SIG-M5 treated with dmso at 0.1 percent for 504 hours (cell line): ENCODE data around the gene TCF7L1.
"Not testable (repeated sequence)": the region's sequence is repeated elsewhere in the genome, so short reads cannot be mapped to it uniquely, and the experiment has no call there.

Source experiments
- DNase-seq: peaks from one replicate; lab custom pipeline; 2025; ENCODE audit not compliant: unreplicated experiment; lab: John Stamatoyannopoulos, UW

Gene TCF7L1

DNA sequence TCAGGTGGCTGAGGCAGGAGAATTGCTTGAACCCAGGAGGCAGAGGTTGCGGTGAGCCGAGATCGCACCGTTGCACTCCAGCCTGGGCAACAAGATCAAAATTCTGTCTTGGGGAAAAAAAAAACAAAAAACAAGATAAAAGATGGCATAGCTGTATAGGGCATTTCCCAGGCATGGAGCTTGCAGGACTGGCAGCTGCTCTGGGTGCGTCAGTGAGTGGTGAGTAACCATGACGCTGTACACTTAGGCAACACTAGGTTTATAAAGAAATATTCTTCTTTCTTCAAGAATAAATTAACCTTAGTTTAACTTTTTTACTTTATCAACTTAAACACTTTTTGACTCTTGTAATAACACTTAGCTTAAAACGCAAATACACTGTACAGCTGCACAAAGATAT lies 179.2 kb downstream of the TCF7L1 start:
- no peak for DNase-seq

DNA sequence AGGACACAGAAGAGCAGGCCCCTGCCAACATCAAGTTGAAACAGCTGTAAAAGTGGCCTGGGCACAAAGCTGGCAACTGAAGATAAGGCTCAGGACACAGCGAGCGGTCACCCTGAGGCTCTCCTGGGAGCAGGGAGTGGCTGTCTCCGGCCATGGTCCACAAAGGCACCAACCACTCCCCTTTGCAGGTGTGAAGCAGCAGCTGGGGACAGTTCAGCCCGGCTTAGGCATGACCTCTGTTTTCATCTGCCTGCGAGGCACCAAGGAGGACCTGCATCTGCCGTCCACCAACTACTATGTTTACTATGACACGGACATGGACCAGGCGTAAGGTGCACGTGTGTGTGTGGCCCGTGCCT lies 181.7 kb downstream of the TCF7L1 start:
- no peak for DNase-seq

DNA sequence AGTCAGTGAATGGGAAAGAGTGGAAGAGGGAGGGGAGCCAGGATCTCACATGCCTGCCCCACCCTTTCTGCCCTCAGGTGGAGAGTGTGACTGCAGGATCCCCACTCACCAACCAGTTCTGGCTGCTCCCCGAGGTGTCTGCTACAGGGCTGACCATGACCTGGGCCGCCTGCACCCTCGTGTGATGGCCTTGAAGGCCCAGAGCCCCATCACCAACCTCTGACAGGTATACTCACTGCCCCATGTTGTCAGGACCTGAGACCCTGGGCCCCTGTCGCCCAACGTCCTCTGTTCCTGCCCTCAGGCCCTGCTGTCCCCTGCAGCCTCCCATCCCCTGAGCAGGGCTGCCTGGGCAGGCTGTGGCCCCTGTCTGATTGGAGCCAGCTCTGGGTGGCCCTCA lies 182.7 kb downstream of the TCF7L1 start:
- DNase-seq: not testable (repeated sequence)

DNA sequence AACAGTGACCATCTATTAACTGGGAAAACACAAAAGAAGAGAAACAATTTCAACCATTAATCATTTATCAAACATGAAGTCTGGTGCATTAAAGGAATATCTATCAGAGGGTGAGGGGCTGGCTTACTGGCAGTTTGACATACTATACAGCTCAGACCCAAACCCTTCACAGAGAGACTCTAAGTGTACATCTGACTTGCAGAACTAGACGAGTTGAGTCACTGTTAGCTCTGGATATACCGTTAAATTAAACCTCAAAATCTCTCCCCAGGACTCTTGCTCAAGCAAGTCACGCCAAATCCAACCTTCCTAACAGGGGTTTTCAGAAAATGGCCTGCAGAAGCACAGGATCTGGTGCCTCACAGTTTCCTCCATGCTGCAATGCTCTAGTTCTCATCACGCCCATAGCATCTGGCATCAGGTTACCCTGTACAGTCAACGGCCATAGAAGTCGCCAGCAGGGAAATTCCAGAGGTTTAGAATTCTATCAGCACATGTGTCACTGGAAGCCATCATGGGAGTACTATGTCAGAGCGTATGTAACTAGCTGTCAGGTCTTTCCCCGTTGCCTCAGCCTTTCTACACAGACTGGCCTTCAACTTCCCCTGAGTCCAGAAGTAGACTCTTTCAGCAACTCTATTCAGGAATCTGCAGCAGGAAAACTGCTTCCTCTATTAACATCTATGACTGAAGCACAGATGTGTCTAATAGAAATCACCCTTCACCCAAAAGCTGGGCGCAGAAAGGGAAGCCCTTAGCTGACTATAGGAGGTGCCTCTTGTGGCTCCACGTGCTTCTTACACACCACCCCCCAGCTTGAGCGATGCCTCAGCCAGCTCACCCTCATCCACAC lies 185.3 kb downstream of the TCF7L1 start:
- peak; percentile 41 for DNase-seq

DNA sequence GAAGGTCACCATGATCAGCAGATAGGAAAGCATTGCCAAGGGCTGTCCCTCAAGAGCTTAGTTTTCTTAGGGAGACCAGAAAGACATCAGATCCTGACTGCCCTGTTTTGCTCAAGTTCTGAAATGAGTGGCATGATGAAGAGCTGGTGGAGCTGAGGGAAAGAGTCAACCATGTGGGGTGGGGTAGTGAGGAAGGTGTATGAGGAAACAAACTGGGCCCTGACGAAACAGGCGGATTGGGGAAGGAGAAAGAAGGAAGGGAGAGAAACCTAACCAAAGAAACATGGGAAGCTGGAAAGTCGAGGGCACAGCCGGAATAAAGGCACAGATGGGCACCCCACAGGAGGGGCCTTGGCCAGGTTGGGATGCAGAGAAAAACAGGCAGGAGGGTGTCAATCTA lies 186.6 kb downstream of the TCF7L1 start:
- DNase-seq: no peak

DNA sequence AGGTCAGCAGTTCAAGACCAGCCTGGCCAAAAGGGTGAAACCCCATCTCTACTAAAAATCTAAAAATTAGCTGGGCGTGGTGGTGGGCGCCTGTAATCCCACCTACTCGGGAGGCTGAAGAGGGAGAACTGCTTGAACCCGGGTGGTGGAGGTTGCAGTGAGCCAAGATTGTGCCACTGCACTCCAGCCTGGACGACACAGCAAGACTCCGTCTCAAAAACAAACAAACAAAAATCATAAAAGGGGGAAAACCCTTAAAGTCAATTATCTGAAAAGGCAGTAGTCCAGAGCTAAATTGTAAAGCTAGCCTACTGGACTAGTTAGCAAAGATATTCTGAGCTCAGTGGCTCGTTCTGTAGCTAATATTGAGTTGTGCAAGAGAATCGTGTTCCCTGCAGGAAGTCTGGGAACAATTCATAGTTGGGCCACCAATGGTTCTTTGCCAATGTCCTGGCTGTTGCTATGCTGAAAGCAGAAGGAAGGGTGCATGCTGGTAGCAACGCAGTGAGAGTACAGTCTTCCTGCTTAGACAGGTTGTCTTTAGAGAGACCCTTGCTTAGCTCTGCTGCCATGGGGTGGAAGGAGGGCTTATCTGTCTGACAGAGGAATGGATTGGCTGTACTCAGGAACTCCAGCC lies 190.3 kb downstream of the TCF7L1 start:
- DNase-seq: no peak

DNA sequence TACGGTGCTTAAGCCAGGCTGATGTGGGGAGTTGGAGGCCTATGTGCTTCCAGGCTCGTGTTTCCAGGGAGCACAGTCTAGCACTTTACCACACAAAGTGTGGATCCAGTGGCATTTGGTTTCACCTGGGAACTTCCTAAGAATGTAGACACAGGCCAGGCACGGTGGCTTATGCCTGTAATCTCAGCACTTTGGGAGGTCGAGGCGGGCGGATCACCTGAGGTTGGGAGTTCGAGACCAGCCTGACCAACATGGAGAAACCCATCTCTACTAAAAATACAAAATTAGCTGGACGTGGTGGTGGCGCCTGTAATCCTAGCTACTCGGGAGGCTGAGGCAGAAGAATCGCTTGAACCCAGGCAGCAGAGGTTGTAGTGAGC lies 190.8 kb downstream of the TCF7L1 start:
- DNase-seq: not testable (repeated sequence)

DNA sequence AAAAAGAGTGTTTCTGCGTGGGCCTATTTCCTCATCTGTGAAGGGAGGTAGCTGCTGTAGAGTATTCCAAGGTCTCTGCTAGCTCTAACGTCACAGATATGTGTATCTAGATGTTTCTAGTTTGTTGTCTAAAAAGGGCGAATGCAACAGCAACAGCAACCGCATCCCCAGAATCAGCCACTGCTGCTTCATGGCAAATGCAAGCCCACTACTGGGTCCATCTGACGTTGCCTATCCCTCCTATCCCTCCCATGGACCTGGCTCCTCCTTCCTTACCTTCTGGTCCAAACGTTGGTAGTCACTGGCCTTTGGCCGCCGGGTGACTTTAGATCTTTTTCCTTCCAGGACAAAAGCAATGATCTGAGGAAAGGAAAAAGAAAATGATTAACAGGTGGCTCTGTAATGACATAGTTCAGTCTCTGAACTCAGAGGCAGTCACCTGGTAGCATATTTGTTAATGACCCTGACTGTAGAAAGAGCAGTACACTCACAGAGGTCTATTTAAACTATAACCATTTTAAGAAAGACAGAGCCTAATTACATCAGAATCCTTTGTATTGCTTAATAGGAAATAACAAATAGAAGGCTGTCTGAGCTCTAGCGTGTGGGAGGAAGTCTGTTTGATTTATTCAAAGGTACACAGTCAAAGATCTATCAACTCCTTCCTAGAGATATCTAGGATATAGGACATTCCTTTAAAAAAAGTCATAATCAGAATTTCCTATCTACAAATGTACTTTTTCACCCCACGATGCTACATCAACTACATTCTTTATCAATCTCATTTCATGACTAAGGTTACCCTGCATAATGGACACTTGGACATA lies 191.7 kb downstream of the TCF7L1 start:
- peak; percentile 90 for DNase-seq

DNA sequence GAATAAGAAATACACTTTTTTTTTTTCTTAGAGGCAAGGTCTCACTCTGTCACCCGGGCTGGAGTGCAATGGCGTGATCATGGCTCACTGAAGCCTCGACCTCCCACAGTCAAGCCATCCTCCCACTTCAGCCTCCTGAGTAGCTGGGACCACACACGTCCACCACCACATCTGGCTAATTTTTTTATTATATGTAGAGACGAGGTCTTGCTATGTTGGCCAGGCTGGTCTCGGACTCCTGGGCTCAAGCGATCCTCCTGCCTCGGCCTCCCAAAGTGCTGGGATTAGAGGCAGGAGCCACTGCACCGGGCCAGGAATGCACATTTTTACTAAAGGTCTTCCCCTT lies 192.2 kb downstream of the TCF7L1 start:
- no peak for DNase-seq

DNA sequence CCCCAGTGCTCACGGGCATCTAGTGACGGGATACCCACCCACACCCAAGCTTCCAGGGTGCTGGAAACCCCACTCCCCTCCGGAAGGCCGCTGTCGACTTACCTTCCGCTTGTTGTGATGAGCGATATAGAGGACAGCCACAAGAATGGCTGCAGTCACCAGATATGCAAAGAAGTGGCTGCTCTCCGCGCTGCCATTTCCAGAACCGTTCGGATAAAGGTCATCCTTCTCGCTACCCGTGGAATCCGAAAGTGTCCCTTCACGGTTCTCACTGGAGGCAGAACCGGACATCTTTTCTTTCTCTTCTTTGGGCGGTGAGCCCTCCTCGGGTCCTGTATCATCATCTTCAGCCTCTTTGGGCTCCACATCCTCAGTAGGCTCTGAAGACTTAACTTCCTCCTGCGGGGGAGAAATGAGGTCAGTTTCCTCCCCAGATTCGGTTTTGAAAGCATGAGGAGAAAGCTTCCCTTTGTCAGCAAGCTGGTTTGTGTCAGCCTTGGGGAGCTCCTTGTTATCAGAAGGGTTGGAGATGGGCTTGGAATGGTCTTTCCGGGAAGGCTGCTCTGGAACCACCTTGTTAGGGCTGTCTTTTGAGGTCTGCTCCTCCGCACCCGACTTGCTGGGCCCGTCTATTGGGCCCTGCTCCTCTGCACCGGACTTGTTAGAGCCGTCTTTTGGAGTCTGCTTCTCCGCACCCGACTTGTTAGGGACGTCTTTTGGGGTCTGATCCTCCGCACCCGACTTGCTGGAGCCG lies 193.4 kb downstream of the TCF7L1 start:
- peak; percentile 89 for DNase-seq

DNA sequence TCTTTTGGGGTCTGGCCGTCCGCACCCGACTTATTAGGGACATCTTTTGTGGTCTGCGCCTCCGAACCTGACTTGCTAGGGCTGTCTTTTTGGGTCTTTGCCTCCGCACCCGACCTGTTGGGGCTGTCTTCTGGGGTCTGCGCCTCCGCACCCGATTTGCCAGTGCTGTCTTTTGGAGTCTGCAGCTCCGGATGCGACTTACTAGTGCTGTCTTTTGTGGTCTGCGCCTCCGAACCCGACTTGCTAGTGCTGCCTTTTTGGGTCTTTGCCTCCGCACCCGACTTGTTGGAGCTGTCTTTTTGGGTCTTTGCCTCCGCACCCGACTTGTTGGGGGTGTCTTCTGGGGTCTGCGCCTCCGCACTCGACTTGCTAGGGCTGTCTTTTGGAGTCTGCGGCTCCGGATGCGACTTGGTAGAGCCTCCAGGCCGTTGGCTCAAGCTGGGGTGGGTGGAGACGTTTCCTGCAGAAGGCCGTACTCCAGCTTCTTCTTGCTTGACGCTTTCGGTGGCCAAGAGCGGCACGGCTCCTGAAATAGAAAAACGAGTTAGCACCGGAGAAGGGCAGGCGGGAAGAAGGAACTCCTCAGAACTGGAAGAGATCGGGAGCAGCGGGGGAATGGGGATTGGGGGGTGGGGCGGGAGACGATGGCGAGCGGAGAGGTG lies 194.1 kb downstream of the TCF7L1 start:
- DNase-seq: peak; percentile 47

DNA sequence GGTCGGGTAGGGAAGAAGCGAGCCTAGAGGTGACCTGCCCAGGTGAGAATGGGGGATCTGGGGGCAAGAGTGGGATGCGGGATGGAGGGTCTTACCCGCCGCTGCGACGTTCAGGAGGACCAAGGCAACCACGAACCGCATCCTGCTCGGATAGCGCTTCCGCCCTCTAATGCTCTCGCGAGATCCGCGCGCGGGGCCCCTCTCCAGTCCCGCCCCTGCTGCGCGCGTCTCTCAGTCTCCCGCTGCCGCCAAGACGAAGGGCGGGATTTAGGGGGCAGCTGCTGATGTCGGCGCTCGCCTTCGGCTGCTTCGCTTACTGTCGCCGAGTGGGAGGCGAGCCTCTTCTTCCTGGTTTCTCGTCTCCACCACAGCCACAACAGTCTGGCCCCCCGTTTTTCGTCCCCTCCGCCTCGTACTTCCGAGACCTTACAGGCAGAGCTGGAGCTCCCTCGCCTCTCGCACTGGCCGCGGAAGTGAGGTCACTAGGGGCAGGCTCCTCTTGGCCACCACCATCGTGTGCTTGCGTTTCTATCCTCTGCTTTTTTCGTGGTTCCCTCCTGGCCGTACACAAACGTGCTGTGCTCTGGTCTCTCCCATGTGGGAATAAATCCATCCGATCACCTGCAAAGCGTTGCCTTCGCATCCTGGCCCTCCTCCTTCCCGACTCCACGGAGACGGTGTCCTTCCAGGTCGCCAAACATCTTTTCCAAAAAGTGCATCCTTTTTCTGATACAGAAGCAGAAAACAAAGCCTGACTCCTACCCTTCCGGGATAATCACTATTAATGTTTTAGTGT lies 194.8 kb downstream of the TCF7L1 start, which contains the start of gene TGOLN2:
Gene TGOLN2 (minus strand): TSS at position 168 of the 796 bp plus-strand sequence. CDS start 27 bp downstream, at position 141.
- DNase-seq: peak; percentile 94

DNA sequence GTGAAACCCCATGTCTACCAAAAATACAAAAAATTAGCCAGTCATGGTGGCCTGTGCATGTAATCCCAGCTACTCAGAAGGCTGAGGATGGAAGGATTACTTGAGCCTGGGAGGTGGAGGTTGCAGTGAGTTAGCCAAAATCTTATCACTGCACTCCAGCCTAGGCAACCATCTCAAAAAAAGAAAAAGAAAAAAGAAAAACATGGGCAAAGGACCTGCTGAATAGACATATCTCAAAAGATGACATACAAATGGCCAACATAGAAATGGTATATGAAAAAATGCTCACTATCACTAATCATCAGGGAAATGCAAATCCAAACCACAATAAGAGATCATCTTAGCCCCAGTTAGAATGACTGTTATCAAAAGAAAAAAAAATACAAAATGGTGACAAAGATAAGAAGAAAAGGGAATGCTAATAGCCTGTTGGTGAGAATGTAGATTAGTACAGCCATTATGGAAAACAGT lies 196.0 kb downstream of the TCF7L1 start:
- no peak for DNase-seq

DNA sequence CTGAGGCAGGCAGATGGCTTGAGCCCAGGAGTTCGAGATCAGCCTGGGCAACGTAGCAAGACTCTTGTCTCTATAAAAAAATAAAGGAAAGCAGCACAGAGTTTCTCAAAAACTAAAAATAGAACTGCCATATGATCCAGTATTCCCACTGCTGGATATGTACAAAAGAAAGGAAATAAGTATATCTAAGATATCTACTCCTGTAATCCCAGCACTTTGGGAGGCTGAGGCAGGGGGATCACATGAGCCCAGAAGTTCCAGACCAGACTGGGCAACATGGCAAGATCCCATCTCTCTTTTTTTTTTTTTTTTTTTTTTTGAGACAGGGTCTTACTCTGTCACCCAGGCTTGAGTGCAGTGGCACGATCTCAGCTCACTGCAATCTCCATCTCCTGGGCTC lies 196.5 kb downstream of the TCF7L1 start:
- DNase-seq: not testable (repeated sequence)

DNA sequence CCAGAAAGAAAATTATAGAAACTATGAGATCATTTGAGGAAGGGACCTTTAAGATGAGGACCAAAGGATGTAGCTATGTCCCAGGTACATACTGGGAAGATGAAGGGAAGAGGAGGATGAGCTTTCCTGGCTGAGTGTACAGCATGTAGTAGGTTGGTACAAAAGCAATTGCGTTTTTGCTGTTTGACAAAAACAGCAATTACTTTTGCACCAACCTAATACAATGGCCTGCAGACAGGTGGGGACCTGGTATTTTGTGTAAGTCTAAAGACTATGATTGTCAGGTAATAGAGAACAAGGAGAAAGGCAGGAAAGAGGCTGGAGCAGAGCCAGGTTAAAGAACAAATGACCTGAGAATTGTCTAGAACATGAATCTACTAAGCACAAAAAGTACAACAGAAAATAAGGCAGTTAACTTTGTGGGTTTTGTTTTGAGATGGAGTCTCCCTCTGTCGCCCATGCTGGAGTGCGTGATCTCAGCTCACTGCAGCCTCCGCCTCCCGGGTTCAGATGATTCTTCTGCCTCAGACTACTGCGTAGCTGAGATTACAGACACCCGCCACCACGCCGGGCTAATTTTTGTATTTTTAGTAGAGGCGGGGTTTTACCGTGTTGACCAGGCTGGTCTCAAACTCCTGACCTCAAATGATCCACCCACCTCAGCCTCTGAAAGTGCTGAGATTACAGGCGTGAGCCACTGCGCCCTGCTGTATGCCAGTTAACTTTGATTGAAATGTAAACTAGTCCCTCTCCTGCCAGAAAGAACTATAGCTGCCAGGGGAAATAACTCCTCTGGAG lies 197.8 kb downstream of the TCF7L1 start:
- no peak for DNase-seq

DNA sequence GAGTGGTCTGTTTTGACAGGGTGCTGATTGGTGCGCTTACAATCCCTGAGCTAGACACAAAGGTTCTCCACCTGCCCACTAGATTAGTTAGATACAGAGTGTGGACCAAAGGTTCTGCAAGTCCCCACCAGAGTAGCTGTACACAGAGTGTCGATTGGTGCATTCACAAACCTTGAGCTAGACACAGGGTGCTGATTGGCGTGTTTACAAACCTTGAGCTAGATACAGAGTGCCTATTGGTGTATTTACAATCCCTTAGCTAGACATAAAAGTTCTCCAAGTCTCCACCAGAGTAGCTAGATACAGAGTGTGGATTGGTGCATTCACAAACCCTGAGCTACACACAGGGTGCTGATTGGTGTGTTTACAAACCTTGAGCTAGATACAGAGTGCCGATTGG lies 200.7 kb downstream of the TCF7L1 start:
- DNase-seq: not testable (repeated sequence)

DNA sequence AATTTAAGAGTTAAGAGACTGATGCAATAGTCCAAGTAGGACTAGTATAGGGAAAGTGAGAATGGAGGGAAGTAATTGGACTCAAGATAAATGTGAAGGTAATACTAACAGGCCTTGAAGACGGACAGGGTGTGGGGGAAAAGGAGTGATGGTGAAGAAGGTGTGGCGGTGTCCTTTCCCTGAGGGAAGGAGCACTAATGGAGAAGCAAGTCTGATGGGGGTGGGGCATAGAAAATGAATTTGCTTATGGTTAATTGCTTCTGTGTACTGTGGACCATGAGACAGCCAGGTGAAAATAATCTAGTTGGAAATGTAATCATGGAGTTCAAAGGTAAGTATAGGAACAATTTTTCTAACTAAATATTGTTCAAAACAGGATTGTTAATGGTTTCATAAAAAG lies 201.7 kb downstream of the TCF7L1 start:
- DNase-seq: no peak

DNA sequence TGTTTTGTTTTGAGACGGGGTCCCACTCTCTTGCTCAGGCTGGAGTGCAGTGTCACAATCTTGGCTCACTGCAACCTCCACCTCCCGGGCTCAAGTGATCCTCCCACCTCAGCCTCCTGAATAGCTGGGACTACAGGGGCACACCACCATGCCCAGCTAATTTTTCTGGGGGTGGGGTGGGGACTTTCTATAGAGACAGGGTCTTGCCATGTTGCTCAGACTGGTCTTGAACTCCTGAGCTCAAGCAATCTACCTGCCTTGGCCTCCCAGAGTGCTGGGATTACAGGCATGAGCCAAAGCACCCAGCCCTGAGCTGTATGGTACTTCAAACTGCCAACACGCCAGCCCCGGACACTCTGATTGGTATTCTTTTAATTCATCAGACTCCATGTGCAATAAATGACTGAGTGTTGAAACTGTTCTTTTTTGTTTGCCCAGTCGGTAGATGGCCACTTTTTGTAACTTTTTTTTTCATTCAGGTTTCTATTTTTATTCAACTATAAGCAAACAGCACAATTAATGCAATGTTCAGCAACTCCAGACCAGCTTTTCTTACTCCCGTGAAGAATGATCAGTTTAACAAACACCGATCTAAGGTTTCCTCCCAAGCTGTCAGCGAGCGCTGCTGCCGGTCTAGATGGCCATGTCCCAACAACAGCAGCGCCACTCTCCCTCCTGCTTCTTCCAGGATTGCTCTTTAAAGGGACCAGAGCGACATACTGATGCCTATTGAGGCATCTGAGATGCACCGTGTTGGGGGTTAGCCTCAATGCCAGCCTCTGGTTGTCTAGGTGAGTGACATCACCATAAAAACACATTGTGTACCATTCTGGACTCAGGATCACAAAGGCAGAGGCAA lies 207.1 kb downstream of the TCF7L1 start:
- no peak for DNase-seq
